OCI-LY7 (cell line): ENCODE measurements around the gene SLC44A2. TPM values are rescaled to one million over a fixed set of nuclear protein-coding genes. Genes with fewer than 3 reads are reported as not detected.

Experiments used
- BruUV-seq: library from RNA; stranded (reverse); fragments of 400-500 nt; replicated peaks from 2 replicates; lab custom pipeline; 2021; lab: Mats Ljungman, UMichigan
- CTCF ChIA-PET: fragments of 300-600 bp; sonication (Branson Sonifier 250); formaldehyde crosslinking; loops from one replicate; lab custom pipeline; 2022; ENCODE audit warnings: antibody characterized with exemption; ENCODE audit not compliant: unreplicated experiment; lab: Charles Lee
- POLR2A ChIA-PET: fragments of 300-600 bp; sonication (Branson Sonifier 250); formaldehyde crosslinking; loops from one replicate; lab custom pipeline; 2022; ENCODE audit warnings: antibody characterized with exemption; lab: Charles Lee
- DNase-seq: peaks from one replicate; pipeline ENCODE4 v3.0.0-alpha.2; 2015; ENCODE audit warnings: low spot score
- H2AFZ ChIP-seq: fragments of 200-600 bp; sonication (generic), shearing (Covaris generic); 2 replicates; pipeline ENCODE4 v1.6.1; 2014; ENCODE audit warnings: mild to moderate bottlenecking, antibody characterized with exemption, low read length, moderate library complexity
- H3K27ac ChIP-seq: fragments of 200-600 bp; sonication (generic); 2 replicates; pipeline ENCODE4 v1.5.1; 2014; ENCODE audit warnings: mixed run types, low read depth, mild to moderate bottlenecking, moderate library complexity, low read length, inconsistent platforms; ENCODE audit not compliant: poor library complexity, severe bottlenecking
- H3K36me3 ChIP-seq: fragments of 200-600 bp; sonication (generic); 2 replicates; pipeline ENCODE4 v1.6.1; 2014; ENCODE audit warnings: mild to moderate bottlenecking, antibody characterized with exemption, low read length, moderate library complexity, mixed read lengths; ENCODE audit not compliant: insufficient read depth
- H3K4me1 ChIP-seq: fragments of 200-600 bp; sonication (generic); 2 replicates; pipeline ENCODE4 v1.5.1; 2014; ENCODE audit warnings: mild to moderate bottlenecking, low read length; ENCODE audit not compliant: insufficient read depth, poor library complexity, severe bottlenecking
- H3K4me2 ChIP-seq: fragments of 200-600 bp; sonication (generic); 2 replicates; pipeline ENCODE4 v1.6.1; 2014; ENCODE audit warnings: mild to moderate bottlenecking, low read length
- H3K4me3 ChIP-seq: fragments of 200-600 bp; sonication (generic); 2 replicates; pipeline ENCODE4 v1.5.1; 2014; ENCODE audit warnings: mild to moderate bottlenecking, low read depth, low read length; ENCODE audit not compliant: poor library complexity, severe bottlenecking
- H3K79me2 ChIP-seq: fragments of 200-600 bp; sonication (generic); 2 replicates; pipeline ENCODE4 v1.6.1; 2016; ENCODE audit warnings: low read depth, mild to moderate bottlenecking, low read length, moderate library complexity, mixed read lengths; ENCODE audit not compliant: insufficient read depth
- H3K9me2 ChIP-seq: fragments of 200-600 bp; sonication (generic); 2 replicates; pipeline ENCODE4 v1.6.1; 2016; ENCODE audit warnings: mild to moderate bottlenecking, low read length, mixed read lengths; ENCODE audit not compliant: insufficient read depth
- H3K9me3 ChIP-seq: fragments of 200-600 bp; sonication (generic); 2 replicates; pipeline ENCODE4 v1.6.1; 2014; ENCODE audit warnings: mild to moderate bottlenecking, mixed run types, low read length, mixed read lengths
- H4K20me1 ChIP-seq: fragments of 200-600 bp; sonication (generic); 2 replicates; pipeline ENCODE4 v1.6.1; 2014; ENCODE audit warnings: mild to moderate bottlenecking, antibody characterized with exemption, low read length, moderate library complexity, mixed read lengths; ENCODE audit not compliant: insufficient read depth
- EZH2phosphoT487 ChIP-seq: fragments of 200-600 bp; sonication (generic); IDR thresholded peaks from 2 replicates; pipeline ENCODE4 v1.6.1; 2018; ENCODE audit warnings: low read depth, borderline replicate concordance, mild to moderate bottlenecking, mixed run types, antibody characterized with exemption, low read length, moderate library complexity, mixed read lengths
- intact Hi-C: fragments of 100-400 bp; cut with micrococcal nuclease; formaldehyde crosslinking; loops from one replicate; pipeline ENCODE4 v1.10.0; 2022; ENCODE audit not compliant: unreplicated experiment
- total RNA-seq, 2 experiments: library from RNA; depleted of rRNA in 1 of 2; stranded (reverse); fragments of >200 nt in 1 of 2; shearing (Covaris generic) in 1 of 2; gene quantifications; 2 replicates each; pipeline ENCODE4 v1.2.3, GENCODE V29; 2014 to 2022
- TF ChIP-seq, protein P1 (sequence below): fragments of 200-600 bp; sonication (generic); conservative IDR thresholded peaks from 2 replicates; pipeline ENCODE4 v1.5.1; 2014; ENCODE audit warnings: mild to moderate bottlenecking, antibody characterized with exemption, low read length, moderate library complexity, mixed read lengths

Gene SLC44A2
- total RNA-seq, 2 experiments from 2014 or later: 115 to 197 TPM

DNA sequence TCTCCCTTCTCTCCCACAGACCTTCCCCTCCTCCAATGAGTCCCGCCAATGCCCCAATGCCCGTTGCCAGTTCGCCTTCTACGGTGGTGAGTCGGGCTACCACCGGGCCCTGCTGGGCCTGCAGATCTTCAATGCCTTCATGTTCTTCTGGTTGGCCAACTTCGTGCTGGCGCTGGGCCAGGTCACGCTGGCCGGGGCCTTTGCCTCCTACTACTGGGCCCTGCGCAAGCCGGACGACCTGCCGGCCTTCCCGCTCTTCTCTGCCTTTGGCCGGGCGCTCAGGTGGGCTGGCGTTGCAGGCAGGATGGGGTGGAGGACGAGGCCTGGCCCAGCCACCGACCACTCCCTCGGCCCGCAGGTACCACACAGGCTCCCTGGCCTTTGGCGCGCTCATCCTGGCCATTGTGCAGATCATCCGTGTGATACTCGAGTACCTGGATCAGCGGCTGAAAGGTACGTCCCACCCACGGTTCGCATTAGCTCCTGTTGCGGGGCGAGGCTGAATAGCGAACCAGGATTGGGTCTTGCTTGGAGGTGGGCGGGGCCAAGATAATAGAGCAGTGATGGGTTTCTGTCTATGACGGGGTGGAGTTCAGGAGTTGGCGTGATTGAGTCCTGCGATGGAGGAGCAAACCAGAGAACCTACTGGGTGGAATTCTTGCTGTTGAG is 11.1 kb downstream of the SLC44A2 start:
- no peaks in the 10 kb centered on the region for H3K9me3 ChIP-seq
- H3K9me2 ChIP-seq: no peaks in the 10 kb centered on the region
- no peaks in the 10 kb centered on the region for H4K20me1 ChIP-seq
- BruUV-seq: no TSS peak
- H2AFZ ChIP-seq: no peak overlapping the region
- POLR2A ChIA-PET: interaction anchor here (0.6 kb wide), 1 partner anchor 42 kb away, joined by 3 read pairs; no protein-coding TSS in a partner anchor
- no peak for DNase-seq
- no peaks in the 10 kb centered on the region for H3K79me2 ChIP-seq
- H3K27ac ChIP-seq: no peak overlapping the region
- CTCF ChIA-PET: no interaction called here
- no peaks in the 10 kb centered on the region for H3K4me1 ChIP-seq
- H3K4me3 ChIP-seq: no peak overlapping the region
- intact Hi-C loops: no loop called here
- H3K36me3 ChIP-seq: peaks cover 92% of the 10 kb centered on the region
- TF ChIP-seq, protein P1, sequence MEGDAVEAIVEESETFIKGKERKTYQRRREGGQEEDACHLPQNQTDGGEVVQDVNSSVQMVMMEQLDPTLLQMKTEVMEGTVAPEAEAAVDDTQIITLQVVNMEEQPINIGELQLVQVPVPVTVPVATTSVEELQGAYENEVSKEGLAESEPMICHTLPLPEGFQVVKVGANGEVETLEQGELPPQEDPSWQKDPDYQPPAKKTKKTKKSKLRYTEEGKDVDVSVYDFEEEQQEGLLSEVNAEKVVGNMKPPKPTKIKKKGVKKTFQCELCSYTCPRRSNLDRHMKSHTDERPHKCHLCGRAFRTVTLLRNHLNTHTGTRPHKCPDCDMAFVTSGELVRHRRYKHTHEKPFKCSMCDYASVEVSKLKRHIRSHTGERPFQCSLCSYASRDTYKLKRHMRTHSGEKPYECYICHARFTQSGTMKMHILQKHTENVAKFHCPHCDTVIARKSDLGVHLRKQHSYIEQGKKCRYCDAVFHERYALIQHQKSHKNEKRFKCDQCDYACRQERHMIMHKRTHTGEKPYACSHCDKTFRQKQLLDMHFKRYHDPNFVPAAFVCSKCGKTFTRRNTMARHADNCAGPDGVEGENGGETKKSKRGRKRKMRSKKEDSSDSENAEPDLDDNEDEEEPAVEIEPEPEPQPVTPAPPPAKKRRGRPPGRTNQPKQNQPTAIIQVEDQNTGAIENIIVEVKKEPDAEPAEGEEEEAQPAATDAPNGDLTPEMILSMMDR: no peak
- TF ChIP-seq EZH2phosphoT487: no peak
- no peak overlapping the region for H3K4me2 ChIP-seq

DNA sequence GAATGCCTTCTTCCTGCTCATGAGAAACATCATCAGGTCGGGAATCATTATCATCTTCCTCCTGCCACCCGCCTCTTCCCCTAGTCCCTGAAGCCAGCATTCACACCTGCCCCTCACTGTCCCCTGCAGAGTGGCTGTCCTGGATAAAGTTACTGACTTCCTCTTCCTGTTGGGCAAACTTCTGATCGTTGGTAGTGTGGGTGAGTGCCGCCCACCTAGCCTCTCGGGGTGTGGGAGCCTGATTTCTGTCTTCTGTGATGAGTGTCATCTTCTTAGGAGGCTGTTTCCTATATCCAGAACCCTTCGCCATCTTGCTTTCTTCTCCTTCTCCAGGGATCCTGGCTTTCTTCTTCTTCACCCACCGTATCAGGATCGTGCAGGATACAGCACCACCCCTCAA is 12.5 kb downstream of the SLC44A2 start:
- H3K36me3 ChIP-seq: peaks cover 90% of the 10 kb centered on the region
- no peaks in the 10 kb centered on the region for H4K20me1 ChIP-seq
- no TSS peak for BruUV-seq

DNA sequence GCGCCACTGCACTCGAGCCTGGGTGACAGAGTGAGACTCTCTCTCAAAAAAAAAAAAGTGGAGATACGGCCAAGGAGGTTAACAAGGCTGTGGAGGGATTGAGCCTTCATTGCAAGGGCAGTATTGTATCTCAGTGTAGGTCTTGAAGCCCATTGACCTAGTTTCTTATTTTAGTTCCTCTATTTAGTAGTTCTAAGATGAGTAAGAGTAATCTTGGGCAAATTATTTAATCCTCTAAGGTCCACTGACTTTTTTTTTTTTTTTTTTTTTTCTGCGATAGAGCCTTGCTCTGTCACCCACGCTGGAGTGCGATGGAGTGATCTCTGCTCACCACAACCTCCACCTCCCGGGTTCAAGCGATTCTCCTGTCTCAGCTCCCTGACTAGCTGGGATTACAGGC is 14.5 kb downstream of the SLC44A2 start:
- Histone ChIP-seq H3K79me2 (no peaks in the 10 kb centered on the region), H3K36me3 (peaks cover 90% of the 10 kb centered on the region), H3K4me2 (no peak overlapping the region), H3K9me3 (no peaks in the 10 kb centered on the region), H2AFZ (no peak overlapping the region), H3K27ac (no peak overlapping the region), H3K4me3 (no peak overlapping the region), H3K4me1 (peaks cover 13% of the 10 kb centered on the region), H4K20me1 (no peaks in the 10 kb centered on the region), H3K9me2 (no peaks in the 10 kb centered on the region)
- TF ChIP-seq EZH2phosphoT487: no peak
- TF ChIP-seq, protein P1: no peak
- ChIA-PET CTCF (no interaction called here), POLR2A (interaction anchor here (0.7 kb wide), 1 partner anchor 31 kb away, joined by 5 read pairs; no protein-coding TSS in a partner anchor)
- intact Hi-C loops: no loop called here
- no TSS peak for BruUV-seq
- DNase-seq: no peak

More for the DNA sequence above, 12.5 kb downstream of the SLC44A2 start:
- ChIA-PET CTCF (no interaction called here), POLR2A (no interaction called here)
- Histone ChIP-seq H2AFZ (no peak overlapping the region), H3K27ac (no peak overlapping the region), H3K4me2 (no peak overlapping the region), H3K9me3 (no peaks in the 10 kb centered on the region), H3K4me3 (no peak overlapping the region), H3K79me2 (no peaks in the 10 kb centered on the region), H3K9me2 (no peaks in the 10 kb centered on the region), H3K4me1 (no peaks in the 10 kb centered on the region)
- DNase-seq: no peak
- TF ChIP-seq, protein P1: no peak
- no peak for TF ChIP-seq EZH2phosphoT487
- intact Hi-C loops: no loop called here
